B cell (primary cell): ENCODE data around the gene TNPO3. TPM values are rescaled to one million over a fixed set of nuclear protein-coding genes. Genes with fewer than 3 reads are reported as not detected.

Experiments
- ATAC-seq: fragments of 200-7000 bp; cut with Tn5 transposase; one replicate; pipeline ENCODE4 v1.10.0; 2021; ENCODE audit warnings: low read depth, mild to moderate bottlenecking, moderate number of reproducible peaks, moderate library complexity
- CTCF ChIA-PET: fragments of 350-600 bp; sonication (Branson Sonifier 250); formaldehyde crosslinking; loops from one replicate; lab custom pipeline; 2021; ENCODE audit warnings: antibody characterized with exemption, inconsistent platforms; lab: Charles Lee
- POLR2A ChIA-PET: fragments of 350-600 bp; sonication (Branson Sonifier 250); formaldehyde crosslinking; loops from one replicate; lab custom pipeline; 2021; ENCODE audit warnings: antibody characterized with exemption; lab: Charles Lee
- DNase-seq: peaks from one replicate; pipeline ENCODE4 v3.0.0; 2013
- H2AFZ ChIP-seq: 2 replicates; pipeline ENCODE4 v1.6.1; 2012; ENCODE audit warnings: mild to moderate bottlenecking, low read depth, low read length; ENCODE audit not compliant: insufficient read depth, poor library complexity, severe bottlenecking
- H3K27ac ChIP-seq, 2 donors: 1 replicate in 1 of 2; 2 replicates in 1 of 2; pipeline ENCODE4 v1.5.1; 2012 to 2013; ENCODE audit warnings: low read length in 2 of 2, mild to moderate bottlenecking in 2 of 2, moderate library complexity in 1 of 2
- H3K27me3 ChIP-seq, 4 experiments: fragments of 200-600 bp in 1 of 4; sonication (generic) in 1 of 4; replicated peaks in 1 of 4; 1 replicate in 2 of 4; 2 replicates in 2 of 4; pipeline versions ENCODE4 v1.6.1 to v1.7.0; 2013 to 2016; ENCODE audit warnings: low read length in 3 of 4, mild to moderate bottlenecking in 2 of 4, mixed read lengths in 1 of 4, moderate library complexity in 1 of 4; ENCODE audit not compliant: insufficient read depth in 4 of 4, control insufficient read depth in 3 of 4; ENCODE audit errors: control extremely low read depth in 1 of 4
- H3K36me3 ChIP-seq, 2 experiments: replicated peaks in 1 of 2; 1 replicate in 1 of 2; 2 replicates in 1 of 2; pipeline versions ENCODE4 v1.6.1 to v1.7.1; 2013; ENCODE audit warnings: low read length in 1 of 2; ENCODE audit not compliant: insufficient read depth in 2 of 2, control insufficient read depth in 1 of 2; ENCODE audit errors: control extremely low read depth in 1 of 2, extremely low read depth in 1 of 2
- H3K4me1 ChIP-seq, 2 donors: fragments of 200-600 bp in 1 of 2; sonication (generic) in 1 of 2; 1 replicate in 1 of 2; 2 replicates in 1 of 2; pipeline versions ENCODE4 v1.5.1 to v1.6.1; 2013 to 2017; ENCODE audit warnings: low read length in 2 of 2; ENCODE audit not compliant: control insufficient read depth in 2 of 2, insufficient read depth in 2 of 2
- H3K4me2 ChIP-seq: replicated peaks from 2 replicates; pipeline ENCODE3; 2012; ENCODE audit warnings: mild to moderate bottlenecking, low read depth, low read length; ENCODE audit not compliant: poor library complexity, severe bottlenecking
- H3K4me3 ChIP-seq, 5 experiments: fragments of 200-600 bp in 1 of 5; sonication (generic) in 1 of 5; 1 replicate in 3 of 5; 2 replicates in 2 of 5; pipeline versions ENCODE4 v1.5.1 to v1.7.0; 2011 to 2016; ENCODE audit warnings: low read length in 4 of 5, mild to moderate bottlenecking in 4 of 5, low read depth in 2 of 5, control low read depth in 1 of 5, moderate library complexity in 1 of 5; ENCODE audit not compliant: insufficient read depth in 1 of 5; ENCODE audit errors: control extremely low read depth in 1 of 5, extremely low read depth in 1 of 5
- H3K79me2 ChIP-seq: fragments of 200-600 bp; sonication (generic); one replicate; pipeline ENCODE4 v1.6.0; 2016; ENCODE audit warnings: low read length; ENCODE audit not compliant: control insufficient read depth, insufficient read depth
- H3K9ac ChIP-seq: fragments of 200-600 bp; sonication (generic); 2 replicates; pipeline ENCODE4 v1.6.1; 2017; ENCODE audit warnings: mild to moderate bottlenecking, low read length, moderate library complexity
- H3K9me3 ChIP-seq, 3 donors: one replicate each; pipeline versions ENCODE4 v1.6.1 to v1.7.1; 2013; ENCODE audit warnings: low read length in 2 of 3; ENCODE audit not compliant: control insufficient read depth in 2 of 3, insufficient read depth in 1 of 3; ENCODE audit errors: control extremely low read depth in 1 of 3
- H4K20me1 ChIP-seq: 2 replicates; pipeline ENCODE4 v1.6.0; 2012; ENCODE audit warnings: mild to moderate bottlenecking, low read length; ENCODE audit not compliant: insufficient read depth, control insufficient read depth, poor library complexity, severe bottlenecking
- H3K27ac Mint-ChIP-seq: one replicate; pipeline ENCODE4 v1.8.0; 2021; ENCODE audit warnings: mixed read lengths
- H3K27me3 Mint-ChIP-seq: one replicate; pipeline ENCODE4 v1.8.0; 2021; ENCODE audit warnings: mixed read lengths
- H3K4me1 Mint-ChIP-seq: one replicate; pipeline ENCODE4 v1.8.0; 2021; ENCODE audit warnings: mixed read lengths
- H3K4me3 Mint-ChIP-seq: one replicate; pipeline ENCODE4 v1.8.0; 2021; ENCODE audit warnings: mixed read lengths
- H3K9me3 Mint-ChIP-seq: one replicate; pipeline ENCODE4 v1.8.0; 2022; ENCODE audit warnings: mixed read lengths; ENCODE audit not compliant: insufficient read depth
- CTCF ChIP-seq: fragments of 200-600 bp; IDR thresholded peaks from one replicate; pipeline ENCODE4 v1.8.0; 2022; ENCODE audit warnings: antibody characterized with exemption, mild to moderate bottlenecking
- EZH2 ChIP-seq: IDR thresholded peaks from 2 replicates; pipeline ENCODE4 v1.6.1; 2012; ENCODE audit warnings: borderline replicate concordance, low read depth, mild to moderate bottlenecking, moderate library complexity, low read length; ENCODE audit not compliant: insufficient read depth, poor library complexity, severe bottlenecking
- WGBS: methylation state at CpG from one replicate; pipeline ENCODE4 v1.1.5; 2013; ENCODE audit warnings: missing lambda C conversion rate; ENCODE audit not compliant: insufficient coverage; 5-methylcytosine and 5-hydroxymethylcytosine counted together
- intact Hi-C: fragments of 100-400 bp; cut with micrococcal nuclease; formaldehyde crosslinking; loops from one replicate; pipeline ENCODE4 v1.10.0; 2022
- polyA plus RNA-seq: library from polyadenylated mRNA; depleted of rRNA; stranded (reverse); fragments of >200 nt; gene quantifications from 2 replicates; pipeline ENCODE4 v1.2.3, GENCODE V29; 2012
- total RNA-seq, 2 donors: library from RNA; stranded (reverse); fragments of 120-200 nt in 1 of 2; gene quantifications; 1 replicate in 1 of 2; 2 replicates in 1 of 2; pipeline versions ENCODE4 v1.2.3 to v1.2.4, GENCODE V29; 2013 to 2022

The TNPO3 gene
- total and polyA plus RNA-seq, 2 donors (not counting 1 experiment from before 2014, with no cell fraction given): 19.0 to 48.3 TPM

DNA sequence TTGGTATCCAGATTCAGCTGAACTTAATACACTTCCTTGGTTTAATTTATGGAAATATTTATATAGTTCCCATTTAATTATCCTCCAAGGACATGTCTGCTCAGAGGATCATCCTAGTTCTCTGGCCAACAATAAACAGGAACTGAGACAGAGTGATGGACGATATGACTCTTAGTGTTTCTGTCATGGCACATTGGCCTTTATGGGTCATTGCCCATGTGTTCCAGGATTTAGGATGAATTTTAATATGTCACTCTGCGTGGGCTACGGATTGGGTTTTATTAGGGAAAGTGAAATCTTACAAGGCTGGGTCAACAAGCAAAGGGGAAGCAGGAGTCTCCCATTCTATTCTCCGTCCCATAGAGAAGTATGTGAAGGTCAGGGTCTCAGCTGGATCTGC lies 18.8 kb upstream of the TNPO3 start:
- H3K79me2 ChIP-seq: no peaks in the 10 kb centered on the region
- POLR2A ChIA-PET: no interaction called here
- DNase-seq: no peak
- TF ChIP-seq EZH2 (no peak), CTCF (no peak)
- no peak overlapping the region for H3K4me2 ChIP-seq
- H3K27ac ChIP-seq: no peak overlapping the region
- Mint-ChIP-seq H3K27me3 (peaks cover 6% of the 10 kb centered on the region), H3K27ac (no peak overlapping the region), H3K4me3 (no peak overlapping the region), H3K4me1 (peaks cover 4% of the 10 kb centered on the region), H3K9me3 (no peaks in the 10 kb centered on the region)
- H3K9ac ChIP-seq: no peak overlapping the region
- intact Hi-C loops: no loop called here
- no peaks in the 10 kb centered on the region for H4K20me1 ChIP-seq
- no peaks in the 10 kb centered on the region for H3K9me3 ChIP-seq
- 78% methylated on average over 4 of the region's 4 CpGs for WGBS
- ATAC-seq: no peak
- H2AFZ ChIP-seq: no peak overlapping the region
- H3K27me3 ChIP-seq: peaks cover 0 to 6% (median 1%) of the 10 kb centered on the region in 4 experiments
- CTCF ChIA-PET: interaction anchor here (0.8 kb wide), 1 partner anchor 18 kb away, joined by 3 read pairs; no protein-coding TSS in a partner anchor
- no peak overlapping the region for H3K4me3 ChIP-seq
- H3K4me1 ChIP-seq: no peaks in the 10 kb centered on the region
- H3K36me3 ChIP-seq: no peaks in the 10 kb centered on the region

- DNase-seq: no peak
- Histone ChIP-seq H4K20me1 (no peaks in the 10 kb centered on the region), H3K4me2 (no peak overlapping the region), H3K36me3 (no peaks in the 10 kb centered on the region), H3K27ac (no peak overlapping the region), H3K27me3 (peaks cover 0 to 6% (median 1%) of the 10 kb centered on the region in 4 experiments), H3K9ac (no peak overlapping the region), H3K4me3 (no peak overlapping the region), H3K79me2 (no peaks in the 10 kb centered on the region), H3K4me1 (no peaks in the 10 kb centered on the region), H3K9me3 (no peaks in the 10 kb centered on the region), H2AFZ (no peak overlapping the region)
- no peak for ATAC-seq
- intact Hi-C loops: no loop called here
- Mint-ChIP-seq H3K27ac (no peak overlapping the region), H3K4me1 (peaks cover 4% of the 10 kb centered on the region), H3K4me3 (no peak overlapping the region), H3K27me3 (peaks cover 6% of the 10 kb centered on the region), H3K9me3 (no peaks in the 10 kb centered on the region)
- POLR2A ChIA-PET: no interaction called here
- CTCF ChIA-PET: interaction anchor here (0.8 kb wide), 1 partner anchor 18 kb away, joined by 3 read pairs; no protein-coding TSS in a partner anchor
- no CpG with 5 or more reads among the region's 1 CpG for WGBS
- TF ChIP-seq EZH2 (no peak), CTCF (no peak)
Observed at GRCh38 chr7:129073204-129073603, 18.3 kb upstream of the TNPO3 start.
